Activated T-helper 9 cell treated with anti-CD3 and anti-CD28 coated beads, Interleukin-2, amount 50 U/mL, for 16 hours (primary cell): ENCODE data around the gene IGFL4.

Experiments
- DNase-seq: peaks from one replicate; pipeline ENCODE4 v3.0.0-alpha.2; 2020; ENCODE audit warnings: low read depth

The IGFL4 gene

DNA sequence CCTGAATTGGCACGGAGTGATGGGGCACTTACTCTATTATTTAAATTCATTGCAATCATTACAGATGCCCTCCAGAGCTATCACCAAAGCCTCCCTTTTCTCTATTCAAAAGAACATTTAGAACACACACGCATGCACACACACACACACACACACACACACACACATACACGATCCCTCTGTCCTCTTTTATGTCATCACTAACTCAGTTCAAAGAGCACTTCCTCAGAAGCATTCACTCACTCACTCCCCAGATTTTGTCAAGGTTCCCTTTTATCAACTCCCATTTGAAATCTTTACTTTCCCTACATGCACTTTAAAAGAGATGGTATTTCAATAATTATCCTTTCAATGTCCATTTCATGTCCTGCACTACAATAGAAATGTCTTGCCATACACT is 22.4 kb upstream of the IGFL4 start:
- no peak for DNase-seq

DNA sequence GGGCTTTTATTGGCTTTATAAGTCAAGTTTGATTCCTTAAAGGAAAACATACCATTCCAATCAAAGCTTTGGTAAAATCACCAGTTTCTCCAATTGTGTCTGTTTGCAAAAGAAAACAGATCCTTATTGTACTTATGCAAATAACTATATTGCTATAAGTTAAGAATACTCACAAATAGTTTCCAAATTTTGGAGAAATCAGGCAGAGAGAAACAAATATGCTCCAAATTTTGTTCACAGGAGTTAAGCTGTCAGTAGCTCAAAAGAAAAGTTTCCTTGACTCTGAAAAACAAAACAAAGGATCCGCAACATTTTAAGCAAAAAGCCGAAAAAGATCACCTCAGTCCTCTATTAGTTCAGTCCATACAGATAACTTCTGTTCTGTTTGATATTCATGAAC is 19.2 kb upstream of the IGFL4 start:
- no peak for DNase-seq

DNA sequence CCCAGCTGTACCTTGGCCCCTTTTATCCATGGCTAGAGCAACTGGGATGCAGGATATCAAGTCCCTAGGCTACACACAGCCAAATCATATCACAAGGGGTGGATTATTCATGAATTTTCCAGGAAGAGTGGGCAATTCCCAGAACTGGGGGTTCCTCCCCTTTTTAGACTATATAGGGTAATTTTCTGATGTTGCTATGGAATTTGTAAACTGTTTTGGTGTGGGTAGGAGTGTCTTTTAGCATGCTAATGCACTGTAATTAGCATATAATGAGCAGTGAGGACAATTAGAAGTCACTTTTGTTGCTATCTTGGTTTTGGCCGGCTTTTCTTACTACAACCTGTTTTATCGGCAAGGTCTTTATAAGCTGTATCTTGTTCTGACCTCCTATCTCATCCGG is 18.0 kb upstream of the IGFL4 start:
- DNase-seq = no peak

DNA sequence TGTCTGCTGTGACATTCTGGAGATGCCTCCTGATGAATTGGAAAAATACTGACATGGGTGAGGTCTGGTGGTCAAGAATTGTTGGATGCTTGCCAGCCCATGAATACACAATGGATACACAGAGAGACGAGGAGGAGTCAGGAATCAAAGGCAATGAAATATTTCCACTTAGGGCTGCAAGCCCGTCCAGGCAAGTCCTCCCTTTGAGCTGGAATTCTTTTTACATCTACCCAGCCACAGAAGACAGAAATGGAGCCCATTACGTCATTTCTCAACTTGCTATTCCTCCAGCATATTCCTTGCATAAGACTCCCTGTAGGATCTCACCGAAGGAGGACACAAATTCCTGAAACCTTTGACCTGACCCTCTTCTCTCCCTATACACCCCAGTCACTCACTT is 15.7 kb upstream of the IGFL4 start:
- DNase-seq = no peak

DNA sequence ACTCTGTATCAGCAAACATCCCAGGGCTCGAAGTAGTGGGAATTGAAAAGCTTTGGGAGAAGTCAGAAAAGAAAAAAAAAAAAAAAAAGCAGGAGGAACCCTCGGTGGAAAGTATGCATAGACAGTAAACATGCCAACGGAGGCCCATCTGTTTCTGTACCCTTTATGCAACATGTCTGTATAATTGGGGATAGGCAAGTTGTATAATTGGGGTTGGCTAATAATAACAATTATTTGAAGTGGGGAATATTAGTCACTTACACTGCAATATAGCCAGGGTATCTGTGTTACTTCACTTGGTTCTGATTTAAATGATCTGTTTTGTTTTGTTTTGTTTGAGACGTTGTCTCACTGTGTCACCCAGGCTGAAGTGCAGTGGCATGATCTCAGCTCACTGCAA is 12.1 kb upstream of the IGFL4 start:
- DNase-seq = no peak

DNA sequence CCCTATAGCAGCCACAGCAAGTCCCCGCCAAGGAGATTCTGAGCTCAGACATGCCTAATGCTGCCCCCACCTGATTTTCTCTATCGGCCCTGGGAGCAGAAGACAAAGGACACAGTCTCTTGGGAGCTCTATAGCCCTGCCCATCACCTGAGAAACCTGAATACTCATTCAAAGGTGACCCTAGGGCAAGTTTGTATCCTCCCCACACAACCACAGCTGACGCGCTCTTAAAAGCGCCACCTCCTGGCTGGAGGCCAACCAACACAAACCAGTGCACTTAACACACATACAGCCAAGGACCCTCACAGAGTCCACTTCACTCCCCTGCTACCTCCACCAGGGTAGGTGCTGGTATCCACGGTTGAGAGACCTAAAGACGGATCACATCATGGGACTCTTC is 8.8 kb upstream of the IGFL4 start:
- no peak for DNase-seq

DNA sequence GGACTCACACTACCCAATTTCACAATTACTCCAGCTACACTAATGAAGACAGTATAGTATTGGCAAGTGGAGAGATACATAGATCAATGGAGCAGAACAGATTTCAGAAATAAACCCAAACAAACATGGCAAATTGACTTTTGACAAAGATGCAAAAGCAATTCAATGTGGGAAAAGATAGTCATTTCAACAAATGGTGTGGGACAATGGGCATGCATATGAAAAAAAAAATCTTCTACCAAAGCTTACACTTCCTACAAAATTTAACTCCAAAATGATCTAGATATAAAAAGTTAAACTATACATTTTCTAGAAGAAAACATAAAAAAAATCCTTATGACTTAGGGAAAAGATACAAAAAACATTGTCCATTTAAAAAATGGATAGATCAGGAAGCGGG is 2.7 kb upstream of the IGFL4 start:
- DNase-seq = no peak

DNA sequence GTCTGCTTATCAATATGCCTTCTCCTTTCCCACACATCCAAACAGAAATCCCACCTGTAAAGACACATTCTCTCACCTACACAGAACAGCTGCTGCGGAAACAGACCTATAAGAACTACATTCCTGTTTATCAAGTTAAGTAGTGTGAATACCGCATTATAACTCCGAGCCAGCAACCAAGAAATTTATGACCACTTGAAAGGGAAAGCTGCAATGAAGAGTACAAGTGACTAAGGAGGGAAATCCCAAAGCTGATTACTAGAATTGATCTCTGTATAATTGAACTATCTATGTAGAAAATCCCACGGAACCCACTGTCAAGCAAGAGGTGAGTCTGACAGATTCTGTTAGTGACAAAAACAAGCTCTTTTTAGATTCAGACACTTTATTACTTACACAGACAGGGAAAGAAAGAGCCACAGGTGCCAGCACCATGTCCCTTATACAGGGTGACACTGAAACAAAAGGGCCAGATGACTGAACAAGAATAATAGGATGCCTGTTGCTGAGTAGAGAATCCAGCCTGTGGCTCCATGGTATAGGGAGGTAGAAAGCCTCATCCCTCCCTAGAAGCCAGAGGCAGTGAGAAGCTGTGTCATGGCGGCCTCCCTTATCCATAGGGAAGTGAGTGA is 1.6 kb upstream of the IGFL4 start:
- DNase-seq = no peak

DNA sequence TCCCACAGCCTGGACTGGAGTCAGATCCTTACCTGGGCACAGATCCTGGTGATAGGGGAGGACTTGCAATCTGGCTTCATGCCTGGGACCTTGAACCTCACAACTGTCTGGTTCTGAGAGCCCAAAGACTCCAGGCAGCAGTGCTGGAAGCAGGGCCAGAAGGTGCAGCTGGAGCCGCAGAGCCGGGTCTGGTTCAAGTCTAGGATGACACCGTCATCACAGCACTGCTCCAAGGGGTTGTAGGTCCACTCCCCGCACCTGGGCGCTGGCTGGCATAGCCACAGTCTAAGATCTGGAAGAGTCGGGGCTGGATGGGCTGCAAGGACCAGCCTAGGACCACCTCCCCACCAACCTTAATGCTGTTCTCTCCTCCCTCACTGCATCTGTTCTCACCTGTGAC is 677 bp downstream of the IGFL4 start:
- no peak for DNase-seq

DNA sequence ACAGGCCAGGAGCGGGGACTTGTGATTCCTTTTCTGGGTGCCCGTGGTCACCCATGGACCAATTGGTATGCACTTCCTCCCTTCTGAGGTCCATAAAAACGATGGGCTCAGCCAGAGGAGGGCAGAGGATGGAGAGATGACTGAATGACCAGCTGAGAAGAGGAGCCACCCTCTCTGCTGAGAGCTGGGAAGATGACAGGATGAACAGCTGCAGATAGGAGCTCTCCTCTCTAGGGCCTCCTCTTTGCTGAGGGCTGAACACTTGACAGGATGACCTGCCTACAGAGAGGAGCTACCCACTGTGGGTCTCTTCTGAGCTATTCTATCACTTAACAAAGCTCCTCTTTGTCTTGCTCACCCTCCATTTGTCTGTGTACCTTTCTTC is 4.1 kb downstream of the IGFL4 start:
- DNase-seq = no peak

DNA sequence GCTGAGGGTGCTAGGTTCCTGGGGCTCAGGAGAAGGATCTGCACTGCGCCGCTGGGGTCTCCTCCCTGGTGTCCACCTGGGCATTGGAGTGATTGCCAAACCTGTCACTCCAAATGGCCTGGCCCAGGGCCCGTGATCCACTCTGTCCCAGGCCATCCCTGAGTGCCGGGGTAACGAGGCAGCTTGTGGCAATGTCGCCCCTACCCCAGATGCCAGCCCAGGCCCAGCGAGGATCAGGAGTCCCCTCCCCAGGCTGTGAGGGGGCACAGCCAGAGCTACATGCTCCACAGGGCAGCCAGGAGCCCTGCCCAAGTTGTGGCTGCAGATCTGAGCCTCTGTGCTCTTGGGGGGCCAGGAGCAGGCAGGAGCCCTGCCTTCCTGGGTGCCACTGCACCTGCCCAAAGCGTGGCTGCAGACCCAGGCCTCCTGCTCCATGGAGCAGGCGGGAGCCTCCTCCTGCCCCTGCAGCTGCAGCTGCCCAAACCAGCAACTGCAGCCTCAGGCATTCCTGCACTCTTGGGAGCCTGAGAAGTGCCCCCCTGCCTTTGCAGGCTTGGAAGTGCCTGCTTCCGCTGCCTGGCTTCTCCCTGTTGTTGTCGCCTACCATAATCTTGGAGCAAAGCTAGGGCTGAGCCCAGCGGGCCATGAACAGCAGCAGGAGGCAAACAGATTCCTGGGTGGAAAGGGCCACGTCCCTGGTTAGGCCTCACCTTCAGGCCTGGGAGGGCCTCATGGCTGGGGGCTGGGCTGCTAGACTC is 4.6 kb downstream of the IGFL4 start:
- no peak for DNase-seq

DNA sequence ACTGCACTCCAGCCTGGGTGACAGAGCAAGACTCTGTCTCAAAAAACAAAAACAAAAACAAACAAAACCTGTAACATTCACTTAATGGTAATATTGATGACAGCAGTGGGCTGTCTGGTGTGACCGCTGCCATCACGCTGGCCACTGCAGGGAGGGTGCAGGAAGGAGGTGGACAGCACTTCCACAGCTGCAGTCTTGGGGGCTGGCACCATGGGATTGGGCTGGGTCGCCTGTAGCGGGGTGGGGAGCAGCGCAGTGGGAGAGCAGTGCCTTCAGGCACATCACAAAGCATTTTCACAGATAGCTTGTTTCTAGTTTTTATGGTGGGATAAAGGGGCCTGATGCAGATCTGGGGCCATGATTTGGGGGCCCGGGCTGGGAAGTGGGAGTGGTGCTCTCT is 5.3 kb downstream of the IGFL4 start:
- no peak for DNase-seq

DNA sequence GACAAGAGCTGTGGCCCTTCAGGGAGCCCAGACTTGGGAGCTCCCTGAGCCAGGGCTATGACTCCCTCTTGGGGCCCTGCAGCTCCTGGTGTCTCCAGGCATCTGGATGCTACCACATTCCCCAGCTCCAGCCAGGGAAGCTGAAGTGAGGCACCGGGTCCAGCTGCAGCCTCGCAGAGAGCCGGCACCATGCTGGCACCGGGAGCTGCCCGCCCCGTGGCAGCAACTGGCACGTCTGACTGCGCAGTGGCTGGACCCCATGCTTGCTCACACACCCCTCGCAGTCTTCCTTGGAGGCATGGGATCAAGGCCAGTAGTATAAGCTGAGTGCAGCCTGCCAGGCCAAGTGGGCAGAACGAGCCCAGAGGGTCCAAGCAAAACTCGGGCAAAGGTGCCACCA is 7.4 kb downstream of the IGFL4 start:
- no peak for DNase-seq

DNA sequence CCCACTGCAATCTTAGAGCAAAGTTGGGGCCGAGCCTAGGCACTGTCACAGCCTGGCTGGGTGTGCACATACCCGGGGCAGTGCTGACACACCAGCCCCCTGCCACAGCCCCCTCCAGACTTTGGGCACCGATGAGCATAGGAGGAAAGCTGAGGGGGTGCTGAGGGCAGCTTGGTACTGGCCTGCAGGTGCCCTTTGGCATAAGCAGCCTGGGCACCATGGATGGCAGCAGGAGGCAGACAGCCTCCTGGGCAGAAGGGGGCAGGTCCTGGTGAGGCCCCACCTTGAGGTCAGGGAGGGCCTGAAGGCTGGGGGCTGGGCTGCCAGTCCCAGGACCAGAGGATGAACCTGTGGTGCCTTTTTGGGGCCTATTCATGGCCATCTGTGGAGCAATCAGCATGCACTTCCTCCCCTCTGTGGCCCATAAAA is 8.2 kb downstream of the IGFL4 start:
- no peak for DNase-seq

DNA sequence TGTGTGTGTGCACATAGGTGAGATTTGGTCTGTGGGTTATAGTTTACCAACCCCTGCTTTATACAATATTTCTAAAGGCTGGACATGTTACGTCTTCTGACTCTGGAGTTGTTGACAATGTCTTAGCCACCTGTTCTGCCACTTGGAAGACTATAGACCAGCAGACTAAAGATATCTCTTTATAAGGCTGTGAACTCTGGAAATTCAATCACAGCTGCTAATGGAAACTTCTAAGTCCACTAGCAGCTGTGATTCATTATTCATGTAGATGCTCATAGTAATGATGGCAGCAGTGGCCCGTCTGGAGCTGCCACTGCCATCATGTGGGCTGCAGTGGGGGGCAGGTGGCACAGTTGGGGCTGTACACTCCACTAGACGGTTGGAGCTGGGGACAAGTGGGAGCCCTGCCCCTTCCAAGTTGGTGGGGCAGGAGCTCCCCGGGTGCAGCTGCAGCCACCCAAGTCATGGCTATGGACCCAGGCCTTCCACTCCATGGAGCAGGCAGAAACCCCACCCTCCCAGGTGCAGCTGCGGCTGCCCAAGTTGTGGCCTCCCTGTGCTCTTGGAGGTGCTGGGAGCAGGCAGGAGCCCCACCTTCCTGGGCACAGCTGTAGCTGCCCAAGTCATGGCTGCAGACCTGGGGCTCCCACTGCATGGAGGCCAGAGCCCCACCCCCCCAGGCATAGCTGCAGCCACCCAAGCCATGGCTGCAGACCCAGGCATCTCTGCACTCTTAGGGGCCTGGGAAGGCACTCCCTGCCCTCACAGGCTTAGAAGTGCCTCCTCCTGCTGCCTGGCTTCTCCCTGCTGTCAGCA is 8.8 kb downstream of the IGFL4 start:
- no peak for DNase-seq

DNA sequence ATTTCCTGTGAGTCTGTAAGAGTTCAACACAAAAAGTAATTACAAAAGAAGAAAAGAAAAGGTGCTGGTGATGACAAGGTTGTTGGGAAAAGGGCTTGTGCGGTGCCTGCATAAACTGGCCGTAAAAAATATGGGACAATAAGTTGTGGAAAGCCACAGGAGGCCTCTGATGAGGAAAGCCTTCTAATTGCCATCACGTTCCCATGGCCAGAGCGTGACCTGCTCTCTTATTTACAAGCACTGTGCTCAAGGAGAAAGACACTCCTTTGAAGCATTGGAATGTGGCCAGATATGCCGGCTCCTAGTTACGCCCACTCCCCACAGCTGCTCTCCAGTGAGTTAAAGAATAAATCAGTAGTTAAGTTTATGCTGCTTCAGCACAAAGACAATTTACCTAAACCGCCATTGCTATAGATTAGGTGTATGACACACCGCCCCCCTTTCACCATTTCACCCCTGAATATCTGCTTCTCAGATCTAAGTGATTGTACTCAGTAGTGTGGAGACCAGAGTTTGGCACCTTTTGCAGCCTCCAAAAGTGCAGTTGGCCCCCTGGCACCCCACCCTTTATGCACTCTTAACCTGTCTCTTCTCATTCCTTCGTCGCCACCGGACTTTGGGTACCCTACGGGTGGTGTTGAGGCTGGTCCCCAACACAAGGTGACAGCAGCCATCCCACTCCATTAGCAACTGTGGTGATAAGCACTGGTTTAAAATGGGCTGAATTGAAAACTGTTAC is 9.8 kb downstream of the IGFL4 start:
- no peak for DNase-seq

DNA sequence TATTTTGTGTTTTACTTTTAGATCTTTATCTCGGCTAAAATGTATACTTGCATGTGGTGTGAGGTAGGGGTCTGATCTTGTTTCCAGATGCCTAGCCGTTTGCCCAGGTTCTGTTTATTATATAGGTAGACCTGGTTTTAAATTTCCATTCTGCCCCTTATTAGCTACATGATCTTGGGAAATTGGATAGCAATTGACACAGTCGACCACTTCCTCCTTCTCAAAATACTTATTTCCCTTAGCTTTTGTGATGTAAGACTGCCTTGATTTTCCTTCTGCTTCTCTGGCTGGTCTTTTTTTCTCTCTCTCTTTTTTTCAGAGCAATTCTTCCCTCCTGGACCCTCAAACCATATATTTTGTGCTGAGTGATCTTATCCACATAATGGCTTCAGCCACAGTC is 15.0 kb downstream of the IGFL4 start:
- no peak for DNase-seq

DNA sequence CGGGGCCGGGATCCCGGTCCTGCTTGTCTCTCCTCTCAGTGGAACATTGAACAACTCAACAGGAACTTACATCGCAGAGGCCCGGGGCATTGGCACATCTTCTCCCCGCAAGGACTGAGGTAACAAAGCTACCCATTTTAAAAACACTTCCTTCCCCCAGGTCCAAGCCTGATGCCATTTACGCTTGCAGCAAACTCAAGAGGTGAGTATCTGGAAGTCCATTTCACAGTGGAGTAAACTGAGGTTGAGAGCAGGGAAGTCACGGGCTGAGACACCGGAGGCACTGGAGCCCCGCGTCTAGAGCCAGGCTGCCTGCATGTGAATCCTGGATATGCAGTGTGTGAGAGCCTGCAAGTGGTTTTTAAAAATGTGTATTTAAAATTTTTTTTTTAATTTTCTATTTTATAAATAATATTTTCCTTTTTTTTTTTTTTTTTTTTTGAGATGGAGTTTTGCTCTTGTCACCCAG is 17.5 kb downstream of the IGFL4 start:
- no peak for DNase-seq

DNA sequence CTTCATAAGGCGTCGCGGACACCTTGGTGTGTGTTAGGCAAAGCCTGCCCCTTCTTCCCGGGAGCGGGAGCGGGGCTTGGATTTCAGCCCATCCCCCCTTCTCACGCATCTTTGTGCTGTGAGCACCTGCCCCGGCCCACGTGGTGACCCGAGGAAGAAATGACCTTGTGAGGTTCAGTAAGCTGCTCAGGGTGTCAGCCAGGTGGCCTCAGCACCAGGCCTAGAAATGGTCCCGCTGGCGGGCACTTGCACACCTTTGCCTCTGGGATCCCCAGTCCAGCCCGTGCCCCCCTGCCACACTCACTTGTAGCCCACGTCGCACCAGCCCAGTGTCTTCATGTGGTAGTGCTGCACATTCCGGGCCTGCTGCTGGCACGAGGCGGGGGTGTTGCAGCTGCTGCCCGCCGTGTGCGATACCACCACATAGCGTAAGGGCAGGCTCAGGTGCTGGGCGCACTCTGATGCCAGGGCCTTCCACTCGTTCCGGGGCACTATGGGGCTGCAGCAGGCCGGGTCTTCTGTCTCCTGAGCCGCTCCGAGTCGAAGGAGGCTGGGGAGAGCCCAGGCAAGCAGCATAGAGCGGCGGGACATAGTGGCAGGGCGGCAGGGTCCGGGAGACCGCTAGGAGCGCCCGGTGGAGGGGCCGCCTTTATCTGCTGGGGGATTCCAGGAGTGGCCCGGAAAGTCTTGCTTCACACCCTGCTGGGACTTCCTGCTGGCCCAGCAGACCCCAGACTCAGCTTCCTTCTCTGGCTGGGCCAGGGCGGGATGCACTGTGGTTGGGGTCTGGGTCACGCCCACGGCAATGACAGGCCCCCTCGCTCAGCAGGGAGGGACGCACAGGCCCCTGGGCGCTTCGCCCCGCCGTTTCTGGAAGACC is 18.1 kb downstream of the IGFL4 start, which contains the start of gene PGLYRP1:
PGLYRP1 (minus strand) TSS at position 623 of the 880 bp plus-strand sequence; CDS start at position 591, 32 bp downstream.
- DNase-seq = no peak

DNA sequence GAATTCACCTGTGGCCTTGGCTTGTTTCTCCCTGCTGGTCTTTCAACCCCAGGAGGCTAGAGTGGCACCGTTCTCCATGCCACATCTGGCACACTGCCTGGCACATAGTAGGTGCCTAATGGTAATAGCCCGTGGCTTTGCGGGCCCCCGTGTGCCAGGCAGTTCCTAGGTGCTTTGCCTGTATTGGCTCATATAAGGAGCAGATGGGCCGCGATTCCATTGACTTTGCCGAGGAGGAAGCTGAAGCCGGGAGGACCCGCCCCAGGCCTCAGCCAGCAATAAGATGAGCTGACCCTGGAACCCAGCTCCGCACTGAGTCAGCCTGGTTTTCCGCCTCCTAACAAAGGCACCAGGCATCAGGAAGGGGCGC is 18.8 kb downstream of the IGFL4 start:
- DNase-seq = no peak

DNA sequence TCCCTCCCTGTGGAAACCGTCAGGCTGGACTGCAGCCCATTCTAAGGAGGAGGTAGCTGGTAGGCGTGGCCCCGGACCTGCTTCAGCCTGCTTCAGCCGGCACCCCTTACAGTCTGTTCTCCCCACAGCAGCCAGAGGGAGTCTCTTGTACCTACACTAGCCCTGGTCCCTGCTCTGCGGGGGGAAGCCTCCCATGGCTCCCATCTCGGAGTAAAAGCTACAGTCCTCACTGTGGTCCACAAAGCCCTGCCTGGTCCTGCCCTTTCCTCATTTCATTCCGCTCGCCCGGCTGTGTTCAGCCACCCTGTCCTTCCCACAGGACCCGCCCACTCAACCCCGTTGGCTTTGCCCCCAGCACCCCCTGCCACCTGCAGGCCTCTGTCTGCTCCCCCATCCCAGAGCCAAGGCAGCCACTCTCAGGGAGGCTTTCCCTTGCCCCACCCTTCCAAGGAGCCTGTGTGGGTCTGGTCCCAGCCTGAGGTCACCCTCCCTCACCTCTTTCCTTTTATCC is 19.2 kb downstream of the IGFL4 start:
- DNase-seq = no peak
